Bronchial epithelial cell (primary cell): ENCODE data around the gene TRMT13. TPM values are rescaled to one million over a fixed set of nuclear protein-coding genes. Genes with fewer than 3 reads are reported as not detected.
A peak's percentile ranks its signal among the peaks of the same experiment; 100 is the strongest.

ENCODE experiments used
- DNase-seq: peaks from one replicate; pipeline ENCODE4 v3.0.0-alpha.2; 2010; ENCODE audit warnings: low read depth
- FAIRE-seq: peaks from 2 replicates; lab custom pipeline; 2011; peaks lifted over from hg19 to GRCh38; lab: Jason Lieb, UNC
- H3K27me3 ChIP-seq: 2 replicates; pipeline ENCODE4 v1.5.1; 2011; ENCODE audit warnings: low read length; ENCODE audit not compliant: control insufficient read depth, insufficient read depth
- H3K36me3 ChIP-seq: 2 replicates; pipeline ENCODE4 v1.5.1; 2011; ENCODE audit warnings: low read length; ENCODE audit not compliant: control insufficient read depth, insufficient read depth
- H3K4me3 ChIP-seq: 2 replicates; pipeline ENCODE4 v1.5.1; 2011; ENCODE audit warnings: mild to moderate bottlenecking, low read depth, low read length, control low read depth
- CTCF ChIP-seq: IDR thresholded peaks from 2 replicates; pipeline ENCODE4 v1.5.1; 2011; ENCODE audit warnings: mild to moderate bottlenecking, moderate library complexity, low read length, control low read depth, inconsistent platforms; ENCODE audit not compliant: insufficient read depth, severe bottlenecking
- total RNA-seq: library from RNA; depleted of rRNA; stranded (reverse); fragments of >200 nt; gene quantifications from 2 replicates; pipeline ENCODE4 v1.2.1, GENCODE V29; 2014

Gene TRMT13
- 11.0 and 14.2 TPM in 2 replicates for total RNA-seq

DNA sequence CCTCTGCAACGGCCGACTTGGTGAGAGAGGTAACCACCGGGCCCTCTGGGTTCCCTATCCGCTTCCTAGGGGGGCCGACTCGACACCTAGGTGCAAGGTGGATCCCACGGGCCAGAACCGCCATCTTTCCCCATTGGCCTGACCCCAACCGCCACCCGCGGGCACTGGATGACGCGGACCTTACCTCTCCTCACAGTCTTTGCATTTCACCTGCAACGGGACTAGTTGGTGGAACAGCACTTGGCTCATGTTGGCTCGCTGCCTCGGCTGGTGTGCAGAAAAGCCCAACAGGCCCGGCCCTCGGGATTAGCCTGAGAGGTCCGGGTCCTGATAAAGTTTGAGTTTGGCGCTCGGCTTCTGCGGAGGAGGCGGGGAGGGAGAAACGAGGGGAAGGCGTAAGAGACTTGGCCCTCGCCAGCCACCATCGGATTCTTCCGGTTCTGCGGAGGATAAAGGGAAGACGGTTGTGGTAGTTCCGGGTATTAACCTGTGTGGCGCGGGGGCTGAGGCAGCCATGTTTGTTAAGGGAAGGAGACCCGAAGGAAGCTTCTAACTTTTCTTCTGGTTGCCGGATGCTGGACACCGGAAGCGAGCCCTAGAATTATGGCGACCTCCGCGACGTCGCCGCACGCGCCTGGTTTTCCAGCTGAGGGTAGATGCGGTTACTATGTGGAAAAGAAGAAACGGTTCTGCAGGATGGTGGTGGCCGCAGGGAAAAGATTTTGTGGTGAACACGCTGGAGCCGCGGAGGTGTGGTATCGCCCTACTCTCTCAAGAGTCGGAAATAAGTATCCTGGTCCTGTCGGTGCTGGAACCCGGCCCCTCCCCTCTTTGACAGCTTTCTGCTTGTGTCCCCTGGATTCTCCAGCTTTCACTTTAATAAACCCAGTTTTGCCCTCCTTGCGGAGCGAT is at the start of gene TRMT13, which contains the start of gene SASS6:
Gene TRMT13, plus strand, starts transcription at position 598 of the 912 bp plus-strand sequence. Its CDS starts 6 bp downstream, at position 604.
Gene SASS6, minus strand, starts transcription at position 365 of the 912 bp plus-strand sequence. Its CDS starts 116 bp downstream, at position 249.
- FAIRE-seq (no peak), DNase-seq (peak; percentile 94)
- peaks cover 7% of the 10 kb centered on the region for H3K36me3 ChIP-seq

DNA sequence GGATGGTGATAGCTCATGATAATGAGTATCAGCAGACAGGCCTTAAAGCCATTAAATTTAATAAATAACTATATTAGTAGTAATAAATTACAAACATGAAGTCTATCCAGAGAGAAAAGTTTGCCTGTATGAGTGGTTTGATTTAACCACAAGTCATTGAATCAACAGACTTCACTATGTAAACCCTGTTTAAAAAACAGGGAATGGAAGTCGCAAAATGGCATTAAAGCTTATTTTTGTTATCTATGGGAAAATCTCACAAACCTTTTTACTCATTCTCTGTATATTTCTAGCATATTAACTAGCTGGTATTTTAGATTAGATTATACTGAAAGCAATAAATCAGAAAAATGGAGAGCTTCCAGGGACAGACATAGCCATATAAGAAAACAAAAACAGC is 45.6 kb upstream of the TRMT13 start:
- DNase-seq, result no peak
- Histone ChIP-seq H3K36me3 (no peaks in the 10 kb centered on the region), H3K27me3 (no peaks in the 10 kb centered on the region), H3K4me3 (no peak overlapping the region)
- TF ChIP-seq CTCF, result no peak
- no peak for FAIRE-seq

More for the DNA sequence above, at the start of gene TRMT13, which contains the start of gene SASS6:
- no peak for TF ChIP-seq CTCF
- peak within 1 kb of the TSS; percentile 68 for H3K4me3 ChIP-seq
- no peaks in the 10 kb centered on the region for H3K27me3 ChIP-seq

- no peaks in the 10 kb centered on the region for H3K36me3 ChIP-seq
- no peak for FAIRE-seq
These were observed 43.9 kb upstream of the TRMT13 start for GRCh38 chr1:100089082-100089481.

DNA sequence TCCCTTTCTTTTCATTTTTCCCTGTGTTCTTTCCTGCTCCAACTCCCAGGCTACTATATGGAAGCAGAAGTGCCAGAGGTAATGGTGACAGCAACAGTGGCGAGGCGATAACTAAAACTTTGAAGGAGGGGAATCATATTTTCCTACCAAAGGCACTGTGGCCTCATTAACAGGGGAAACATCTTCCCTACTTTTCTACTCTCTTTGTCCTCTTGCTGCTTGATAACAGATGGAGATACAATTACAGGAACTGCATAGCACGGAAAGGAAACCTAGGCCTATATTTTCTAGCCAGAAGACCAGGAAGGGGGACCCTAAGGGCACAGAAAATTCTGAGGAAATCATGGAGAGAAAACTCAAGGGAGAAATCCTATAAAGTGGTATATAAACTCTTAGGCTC is 42.5 kb upstream of the TRMT13 start:
- DNase-seq (no peak), FAIRE-seq (no peak)
- no peak for TF ChIP-seq CTCF
- H3K36me3 ChIP-seq, result no peaks in the 10 kb centered on the region
- no peak overlapping the region for H3K4me3 ChIP-seq
- no peaks in the 10 kb centered on the region for H3K27me3 ChIP-seq

More at GRCh38 chr1:100089082-100089481, 43.9 kb upstream of the TRMT13 start:
- Histone ChIP-seq H3K4me3 (no peak overlapping the region), H3K27me3 (no peaks in the 10 kb centered on the region)
- DNase-seq, result no peak
- TF ChIP-seq CTCF, result no peak

DNA sequence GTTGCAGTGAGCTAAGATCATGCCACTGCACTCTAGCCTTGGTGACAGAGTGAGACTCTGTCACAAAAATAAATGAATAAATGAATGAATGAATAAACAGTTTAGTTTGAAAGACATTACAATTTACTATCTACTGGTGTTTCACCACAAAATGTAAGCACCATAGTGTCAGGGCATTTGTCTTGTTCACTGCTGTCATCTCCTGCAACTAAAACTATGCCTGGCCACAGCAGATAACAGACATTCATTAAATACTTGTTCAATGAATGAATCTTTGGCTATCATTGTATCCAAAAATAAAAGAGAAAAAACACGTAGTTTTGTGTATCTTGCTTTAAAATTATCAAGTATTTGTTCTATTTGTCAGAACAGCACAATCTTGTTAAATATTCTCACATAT is 32.8 kb upstream of the TRMT13 start:
- FAIRE-seq (no peak), DNase-seq (no peak)
- no peak for TF ChIP-seq CTCF
- Histone ChIP-seq H3K4me3 (no peak overlapping the region), H3K27me3 (no peaks in the 10 kb centered on the region), H3K36me3 (no peaks in the 10 kb centered on the region)
